Left lobe of liver (tissue), 2 donors: Measurements from ENCODE around the gene ZNF80. TPM values are rescaled to one million over a fixed set of nuclear protein-coding genes. Genes with fewer than 3 reads are reported as not detected.
"Not testable (repeated sequence)": the region's sequence is repeated elsewhere in the genome, so short reads cannot be mapped to it uniquely, and the experiment has no call there.

ENCODE experiments used
- ATAC-seq: fragments of 200-7000 bp; cut with Tn5 transposase; one replicate; pipeline ENCODE4 v1.9.1; 2020; ENCODE audit warnings: mild to moderate bottlenecking, moderate library complexity
- DNase-seq: peaks from one replicate; pipeline ENCODE4 v3.0.0-alpha.2; 2020; ENCODE audit warnings: low spot score
- total RNA-seq: library from RNA; stranded (reverse); gene quantifications from one replicate; pipeline ENCODE4 v1.2.1, GENCODE V29; 2021
- donor health status: DM: no; HTN: no; CAD: no; lungs with moderate emphysema.
- donor health status: DM: no; HTN: yes; CAD: no.

The ZNF80 gene
- not detected for total RNA-seq

- not testable (repeated sequence) for DNase-seq, ATAC-seq
These were observed at the start of gene ZNF80 for GRCh38 chr3:114237478-114237877. Gene ZNF80, minus strand, starts transcription at chr3:114237578. Its CDS starts 504 bp downstream, at chr3:114237074.

- no peak for DNase-seq
- ATAC-seq = no peak
These were observed 48.9 kb upstream of the ZNF80 start for GRCh38 chr3:114286266-114286665.

- ATAC-seq = no peak
- no peak for DNase-seq
These were observed 48.4 kb upstream of the ZNF80 start for GRCh38 chr3:114285648-114286230.

- no peak for DNase-seq
- no peak for ATAC-seq
These were observed 47.3 kb upstream of the ZNF80 start for GRCh38 chr3:114284644-114285043.

GRCh38 chr3:114276856-114277255, 39.5 kb upstream of the ZNF80 start:
- DNase-seq, ATAC-seq: not testable (repeated sequence)

- no peak for ATAC-seq
These were observed 37.6 kb upstream of the ZNF80 start for GRCh38 chr3:114274929-114275328.

GRCh38 chr3:114272271-114272670, 34.9 kb upstream of the ZNF80 start:
- DNase-seq (no peak), ATAC-seq (no peak)

More at GRCh38 chr3:114274929-114275328, 37.6 kb upstream of the ZNF80 start:
- no peak for DNase-seq

- ATAC-seq = no peak
These were observed 32.6 kb upstream of the ZNF80 start for GRCh38 chr3:114270019-114270418.

GRCh38 chr3:114260152-114260551, 22.8 kb upstream of the ZNF80 start:
- ATAC-seq (no peak), DNase-seq (no peak)

More at GRCh38 chr3:114270019-114270418, 32.6 kb upstream of the ZNF80 start:
- DNase-seq = no peak

- DNase-seq (no peak), ATAC-seq (no peak)
These were observed 22.2 kb upstream of the ZNF80 start for GRCh38 chr3:114259566-114259965.

- ATAC-seq (no peak), DNase-seq (no peak)
These were observed 16.1 kb upstream of the ZNF80 start for GRCh38 chr3:114253505-114253904.

- ATAC-seq (no peak), DNase-seq (no peak)
These were observed 15.6 kb upstream of the ZNF80 start for GRCh38 chr3:114252954-114253353.

GRCh38 chr3:114242947-114243346, 5.6 kb upstream of the ZNF80 start:
- DNase-seq (no peak), ATAC-seq (no peak)

- DNase-seq = no peak
- no peak for ATAC-seq
These were observed 3.9 kb upstream of the ZNF80 start for GRCh38 chr3:114241262-114241661.

- not testable (repeated sequence) for ATAC-seq, DNase-seq
These were observed 888 bp upstream of the ZNF80 start for GRCh38 chr3:114238146-114238785.

GRCh38 chr3:114235431-114235830, 1.9 kb downstream of the ZNF80 start:
- DNase-seq = no peak
- ATAC-seq = no peak

GRCh38 chr3:114234745-114235144, 2.6 kb downstream of the ZNF80 start:
- ATAC-seq = no peak

GRCh38 chr3:114231616-114232015, 5.8 kb downstream of the ZNF80 start:
- DNase-seq (no peak), ATAC-seq (no peak)

More at GRCh38 chr3:114234745-114235144, 2.6 kb downstream of the ZNF80 start:
- DNase-seq = no peak

GRCh38 chr3:114227076-114227475, 10.3 kb downstream of the ZNF80 start:
- ATAC-seq = no peak

GRCh38 chr3:114226313-114226712, 11.1 kb downstream of the ZNF80 start:
- no peak for ATAC-seq

More at GRCh38 chr3:114227076-114227475, 10.3 kb downstream of the ZNF80 start:
- DNase-seq = no peak

GRCh38 chr3:114223143-114223542, 14.2 kb downstream of the ZNF80 start:
- ATAC-seq (no peak), DNase-seq (no peak)

More at GRCh38 chr3:114226313-114226712, 11.1 kb downstream of the ZNF80 start:
- no peak for DNase-seq

- no peak for DNase-seq
- ATAC-seq = no peak
These were observed 15.5 kb downstream of the ZNF80 start for GRCh38 chr3:114221881-114222264.
